Renal cortex interstitium (tissue), 11 donors: Measurements from ENCODE around the gene SEMA4D. TPM values are rescaled to one million over a fixed set of nuclear protein-coding genes. Genes with fewer than 3 reads are reported as not detected.

Source experiments
- DNase-seq, 11 donors: peaks; one replicate each; pipeline ENCODE4 v3.0.0-alpha.2; 2013; ENCODE audit warnings: low read depth in 9 of 11, low spot score in 4 of 11; ENCODE audit errors: extremely low read depth in 1 of 11
- polyA plus RNA-seq, 3 donors: library from polyadenylated mRNA; unstranded; fragments of 120-200 nt; gene quantifications; one replicate each; pipeline ENCODE4 v1.2.1, GENCODE V29; 2013; ENCODE audit not compliant: insufficient read length in 3 of 3

The SEMA4D gene
- polyA plus RNA-seq, 3 donors = 46.9 to 68.0 (median 49.1) TPM

DNA sequence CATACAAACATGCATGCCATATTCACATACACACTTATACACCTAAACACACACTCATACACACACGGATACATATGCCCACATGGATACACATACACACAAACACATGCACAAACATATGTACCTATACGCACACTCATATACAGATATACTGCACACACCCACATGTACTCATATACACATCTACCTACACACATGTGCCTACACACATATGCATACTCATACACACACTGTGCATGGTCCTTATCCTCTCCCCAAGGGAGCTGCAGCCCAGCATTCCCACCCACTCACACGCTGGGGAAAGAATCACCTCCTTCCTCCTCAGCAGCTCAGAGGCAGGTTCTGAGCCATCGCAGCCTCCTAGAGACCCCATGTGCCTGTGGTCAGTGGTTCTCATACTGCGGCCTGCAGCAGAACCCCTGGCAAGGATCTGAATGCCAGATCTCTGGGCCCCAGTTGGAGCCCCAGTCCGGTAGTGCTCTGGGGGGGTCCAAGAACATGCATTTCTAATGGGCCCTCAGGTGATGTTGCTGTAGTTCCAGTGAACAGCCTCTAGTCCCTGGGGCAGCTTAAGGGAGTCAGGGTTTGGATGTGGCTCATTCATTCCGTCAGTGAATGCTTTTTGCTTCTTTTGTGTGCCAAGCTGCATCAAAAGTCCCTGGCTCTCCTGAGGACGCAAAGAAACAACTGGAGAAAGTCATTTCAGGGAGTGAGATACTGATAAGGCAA lies 39.0 kb downstream of the SEMA4D start:
- DNase-seq = no peak

GRCh38 chr9:89457376-89457855 lies 40.5 kb downstream of the SEMA4D start:
- DNase-seq = no peak

- no peak for DNase-seq
Measured at GRCh38 chr9:89455356-89455824, 42.5 kb downstream of the SEMA4D start.

DNA sequence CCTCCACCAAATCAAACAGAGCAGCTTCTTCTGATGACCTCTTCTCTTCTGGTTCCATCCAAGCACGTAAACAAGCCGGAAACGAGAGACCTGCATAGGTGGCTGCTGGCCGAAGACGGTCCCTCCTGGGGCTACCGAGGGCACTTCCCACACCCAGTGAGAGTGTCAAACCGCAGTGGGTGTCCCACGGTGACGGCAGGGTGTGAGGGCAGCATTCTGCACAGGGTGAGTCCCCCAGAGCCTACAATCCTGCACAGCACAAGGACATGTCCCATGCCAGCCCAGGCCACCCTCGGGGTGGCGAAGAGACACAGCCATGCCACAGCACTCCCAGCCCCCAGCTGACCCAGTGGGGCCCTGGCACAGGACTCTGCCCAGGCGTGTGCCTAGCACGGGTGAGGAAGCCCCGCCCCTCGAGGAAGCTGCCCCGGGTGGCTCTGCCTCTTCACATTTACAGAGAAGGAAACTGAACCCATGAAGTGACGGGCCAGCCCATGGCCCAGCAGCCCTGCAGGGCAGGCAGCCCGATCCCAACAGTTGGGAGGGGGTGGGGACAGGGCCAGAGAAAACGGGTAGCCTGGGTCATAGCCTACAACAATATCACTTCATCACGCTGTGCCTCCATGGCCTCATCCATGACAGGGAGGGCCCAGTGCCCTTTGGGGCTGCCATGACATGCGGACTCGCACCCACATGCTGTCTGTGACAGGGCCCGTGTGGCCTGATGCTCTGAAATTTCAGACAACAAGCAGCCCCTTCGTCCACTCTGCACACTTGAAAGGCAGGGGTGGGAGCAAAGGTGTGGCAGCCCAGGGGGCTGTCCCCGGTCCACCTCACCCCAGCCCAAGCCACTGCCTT lies 43.2 kb downstream of the SEMA4D start:
- DNase-seq = no peak

GRCh38 chr9:89453452-89453851 lies 44.5 kb downstream of the SEMA4D start:
- DNase-seq = no peak

GRCh38 chr9:89452561-89452960 lies 45.4 kb downstream of the SEMA4D start:
- DNase-seq = no peak

DNA sequence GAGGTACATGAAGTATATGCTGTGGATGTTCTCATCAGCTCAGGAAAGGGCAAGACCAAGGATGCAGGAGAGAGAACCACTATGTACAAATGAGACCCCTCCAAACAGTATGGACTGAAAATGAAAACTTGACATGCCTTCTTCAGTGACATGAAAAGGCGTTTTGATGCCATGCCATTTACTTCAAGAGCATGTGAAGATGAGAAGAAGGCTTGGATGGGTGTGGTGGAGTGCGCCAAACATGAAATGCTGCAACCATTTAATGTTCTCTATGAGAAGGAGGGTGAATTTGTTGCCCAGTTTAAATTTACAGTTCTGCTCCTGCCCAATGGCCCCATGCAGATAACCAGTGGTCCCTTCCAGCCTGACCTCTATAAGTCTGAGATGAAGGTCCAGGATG lies 47.7 kb downstream of the SEMA4D start:
- no peak for DNase-seq

GRCh38 chr9:89449261-89449671 lies 48.6 kb downstream of the SEMA4D start:
- no peak for DNase-seq

GRCh38 chr9:89448821-89449220 lies 49.1 kb downstream of the SEMA4D start:
- DNase-seq = no peak

- DNase-seq = no peak
Measured at GRCh38 chr9:89448381-89448780, 49.5 kb downstream of the SEMA4D start.

DNA sequence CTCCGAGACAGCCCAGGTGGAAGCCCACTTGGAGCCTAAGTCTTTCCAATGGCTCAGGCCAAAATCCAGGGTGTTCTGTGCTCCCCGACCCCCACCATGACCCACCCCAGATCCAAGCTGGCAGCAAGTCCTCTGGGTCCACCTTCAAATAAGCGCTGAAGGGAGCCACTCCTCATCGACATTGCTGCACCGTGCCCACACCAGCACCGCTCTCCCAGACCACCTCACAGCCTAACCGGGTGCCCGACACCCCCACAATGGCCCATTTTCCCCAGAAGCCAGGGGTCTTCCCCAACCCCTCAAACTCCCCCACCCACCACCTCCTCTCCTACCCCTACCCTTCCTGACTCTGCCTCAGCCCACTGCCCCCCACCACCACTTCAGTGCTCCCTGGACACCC lies 50.5 kb downstream of the SEMA4D start:
- no peak for DNase-seq

- DNase-seq = no peak
Measured at GRCh38 chr9:89446961-89447310, 51.0 kb downstream of the SEMA4D start.

DNA sequence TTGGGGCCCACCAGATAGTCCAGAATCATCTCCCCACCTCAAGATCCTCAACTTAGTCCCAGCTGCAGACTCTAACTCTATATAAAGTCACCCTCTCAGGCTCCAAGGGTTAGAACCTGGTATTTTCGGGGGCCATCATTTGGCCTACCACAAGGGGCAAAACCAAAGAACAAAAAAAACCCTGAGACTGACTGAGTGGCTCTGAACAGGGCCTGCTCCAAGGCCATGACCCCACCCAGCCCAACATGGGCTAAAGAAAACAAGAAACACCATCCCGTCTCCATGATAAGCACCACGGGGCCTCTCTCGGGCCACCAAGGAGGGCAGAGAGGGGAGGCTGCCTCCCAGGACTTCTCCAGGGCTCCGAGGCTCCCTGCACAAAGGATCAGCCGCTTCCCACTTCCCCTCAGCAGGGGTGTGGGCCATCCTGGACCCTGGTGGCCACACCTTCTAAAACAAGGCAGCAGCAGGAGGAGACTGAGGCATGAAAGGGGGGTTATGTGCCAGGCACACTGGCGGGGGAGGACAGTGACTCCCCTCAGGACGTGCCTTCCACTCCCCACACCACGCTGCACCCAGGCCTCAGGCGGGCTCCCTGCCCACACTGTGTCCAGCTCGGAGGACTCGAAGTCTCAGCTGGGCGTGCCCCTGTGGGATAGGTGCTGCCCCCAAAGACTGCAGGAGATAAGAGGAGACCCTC lies 51.5 kb downstream of the SEMA4D start:
- no peak for DNase-seq

GRCh38 chr9:89445801-89446251 lies 52.1 kb downstream of the SEMA4D start:
- no peak for DNase-seq

GRCh38 chr9:89444925-89445765 lies 52.8 kb downstream of the SEMA4D start:
- no peak for DNase-seq

DNA sequence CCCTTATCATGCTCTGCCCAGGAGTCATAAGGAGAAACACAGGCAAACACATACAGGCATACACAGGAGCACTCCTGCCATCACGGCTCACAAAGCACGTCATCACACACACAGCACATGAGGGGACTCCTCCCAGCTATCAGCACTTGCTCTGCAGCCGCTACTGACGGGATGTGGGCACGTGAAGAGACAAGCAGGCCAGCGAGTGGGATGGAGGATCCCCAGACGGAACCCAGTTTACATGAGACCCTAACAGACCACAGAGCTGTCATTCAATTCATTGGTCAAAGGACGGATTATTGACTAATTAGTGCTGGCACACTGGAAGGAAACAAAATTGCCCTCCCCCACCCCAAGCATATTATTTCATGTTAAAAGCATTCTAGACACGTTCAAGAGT lies 53.6 kb downstream of the SEMA4D start:
- no peak for DNase-seq

DNA sequence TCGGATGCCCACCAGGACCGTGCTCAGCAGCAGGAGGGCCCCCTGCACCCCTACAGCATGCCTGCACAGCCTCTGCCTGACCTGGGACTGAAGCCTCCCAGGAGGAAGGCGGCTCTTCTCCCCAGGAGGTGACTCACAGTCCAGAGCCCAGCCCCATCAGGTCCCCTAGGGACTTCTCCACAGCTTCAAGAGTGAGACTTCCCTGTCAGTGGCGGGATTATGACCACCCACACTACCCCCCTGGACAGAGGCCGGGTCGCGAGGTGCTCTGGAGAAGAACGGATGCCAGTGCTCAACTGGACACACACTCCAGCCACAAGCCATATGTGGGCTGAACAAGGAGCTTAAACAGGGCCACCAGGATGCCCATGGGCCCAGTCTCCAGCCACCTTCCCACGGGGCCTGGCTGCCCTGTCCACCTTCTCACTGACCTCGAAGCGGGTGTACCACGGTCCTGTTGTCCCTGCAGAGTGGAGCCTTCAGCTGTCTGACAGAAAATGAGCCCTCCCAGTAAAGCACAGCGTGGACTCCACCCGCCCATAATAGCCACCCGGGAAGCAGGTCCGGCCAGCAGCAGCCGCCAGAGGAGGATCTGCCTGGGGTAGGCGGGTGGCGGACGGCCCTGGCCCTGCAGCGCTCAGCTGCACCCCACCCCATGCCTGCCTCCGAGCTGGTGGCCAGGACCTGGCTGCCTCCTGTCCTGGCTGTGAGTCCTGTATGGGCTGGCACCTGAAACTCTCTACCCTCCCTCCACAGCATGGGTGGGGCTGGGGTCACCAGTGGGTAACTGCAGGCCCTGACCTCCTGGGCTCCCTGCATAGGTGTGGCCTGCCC lies 54.7 kb downstream of the SEMA4D start:
- DNase-seq = no peak

- no peak for DNase-seq
Measured at GRCh38 chr9:89442501-89442978, 55.4 kb downstream of the SEMA4D start.
